GM19468 (cell line): ENCODE data around the gene ANKRD23.
A peak's percentile ranks its signal among the peaks of the same experiment; 100 is the strongest.

Experiments used
- ATAC-seq: cut with Tn5 transposase; IDR thresholded peaks from one replicate; pipeline ENCODE4 v1.9.1; 2021; ENCODE audit warnings: mild to moderate bottlenecking, moderate library complexity, moderate number of reproducible peaks; ENCODE audit not compliant: unreplicated experiment; ENCODE audit errors: extremely low read depth

ANKRD23 gene

DNA sequence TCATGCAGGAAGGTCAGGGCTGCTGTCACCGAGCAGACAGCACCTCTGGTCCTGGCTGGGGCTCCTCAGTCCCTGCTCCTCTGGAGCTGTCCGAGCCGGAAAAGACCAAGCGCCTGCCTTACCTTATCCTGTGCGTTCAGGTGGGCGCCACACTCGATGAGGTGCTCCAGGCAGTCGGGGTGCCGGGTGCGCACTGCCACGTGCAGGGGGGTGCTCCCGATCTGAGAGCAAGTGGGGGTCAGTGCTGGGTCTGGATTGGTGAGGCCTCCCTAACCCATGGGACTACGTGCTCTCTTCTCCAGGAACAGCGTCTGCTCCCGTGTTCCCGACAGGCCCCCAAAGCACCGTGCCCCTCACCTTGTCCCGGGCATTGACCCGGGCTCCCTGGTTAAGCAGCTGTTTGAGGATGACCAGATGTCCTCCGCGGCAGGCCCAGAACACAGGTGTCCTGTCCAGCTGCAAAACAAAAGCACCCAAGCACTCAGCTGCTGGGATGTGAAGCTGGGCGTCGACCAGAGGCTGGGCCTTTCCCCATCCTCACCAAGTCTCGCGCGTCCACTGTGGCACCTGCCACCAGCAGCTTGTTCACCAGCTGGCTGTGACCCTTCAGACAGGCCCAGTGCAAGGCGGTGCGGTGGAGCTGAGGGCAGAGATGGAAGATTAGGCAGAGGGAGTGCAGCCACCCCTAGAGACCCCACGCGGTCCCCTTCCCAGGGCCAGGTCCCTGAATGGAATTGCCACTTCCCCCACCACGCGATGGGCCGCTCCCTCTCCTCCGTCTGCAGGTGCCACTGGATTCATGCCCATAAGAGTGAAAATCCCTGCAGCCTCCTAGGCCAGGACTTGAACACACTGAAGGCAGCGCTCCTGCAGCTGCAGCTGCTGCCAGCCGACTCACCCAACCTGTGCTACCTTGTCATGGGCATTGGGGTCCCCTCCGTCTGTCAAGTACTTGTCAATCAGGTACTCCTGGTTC lies 3.7 kb downstream of the ANKRD23 start:
- ATAC-seq: no peak

DNA sequence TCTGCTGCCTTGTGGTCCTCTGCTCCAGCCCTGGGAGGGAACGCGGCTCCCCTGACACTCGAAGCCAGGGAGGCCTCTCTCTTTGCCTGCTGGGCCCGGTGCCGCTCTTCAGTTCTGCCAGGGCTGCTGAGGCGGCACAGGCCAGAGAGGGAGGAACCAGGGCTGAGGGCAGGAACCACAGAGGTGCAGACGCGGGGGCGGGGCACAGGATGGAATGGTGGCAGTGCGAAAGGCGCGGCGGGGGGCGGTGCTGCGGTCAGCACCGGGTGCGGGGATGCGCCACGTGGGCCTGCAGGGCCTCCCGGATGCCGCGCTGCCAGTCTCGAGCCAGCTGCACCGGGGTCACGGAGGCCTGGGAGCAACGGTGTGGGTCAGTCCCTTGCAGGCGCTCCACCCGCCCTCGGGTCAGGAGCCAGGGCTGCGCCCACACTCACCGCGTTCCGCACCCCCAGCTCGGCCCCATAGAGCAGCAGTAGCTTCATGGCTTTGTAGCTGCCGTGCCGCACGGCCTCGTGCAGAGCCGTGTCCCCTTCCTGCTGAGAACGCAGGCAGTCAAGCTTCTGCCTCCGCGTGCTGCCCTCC lies 4.4 kb downstream of the ANKRD23 start:
- peak; percentile 41 for ATAC-seq

GRCh38 chr2:96838345-96839292 lies 5.2 kb downstream of the ANKRD23 start:
- no peak for ATAC-seq

DNA sequence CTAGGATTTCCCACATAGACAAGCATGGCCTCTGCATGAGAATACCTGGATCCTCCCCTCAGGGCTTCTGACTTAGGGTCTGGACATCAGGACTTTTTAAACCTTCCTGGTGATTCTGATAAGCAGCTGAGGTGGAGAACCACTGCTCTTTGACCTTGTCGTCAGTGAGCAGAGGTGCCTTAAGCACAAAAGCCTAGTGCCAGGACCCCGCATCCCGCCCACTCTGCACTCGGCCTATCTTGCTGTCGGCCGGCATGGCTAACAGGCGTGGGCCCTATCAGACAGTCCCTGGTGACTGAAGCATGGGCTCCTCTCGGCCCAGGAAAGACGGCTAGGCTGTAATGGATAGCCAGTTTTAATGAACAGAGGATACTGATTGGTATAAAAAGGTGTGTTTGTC lies 6.2 kb downstream of the ANKRD23 start:
- no peak for ATAC-seq

DNA sequence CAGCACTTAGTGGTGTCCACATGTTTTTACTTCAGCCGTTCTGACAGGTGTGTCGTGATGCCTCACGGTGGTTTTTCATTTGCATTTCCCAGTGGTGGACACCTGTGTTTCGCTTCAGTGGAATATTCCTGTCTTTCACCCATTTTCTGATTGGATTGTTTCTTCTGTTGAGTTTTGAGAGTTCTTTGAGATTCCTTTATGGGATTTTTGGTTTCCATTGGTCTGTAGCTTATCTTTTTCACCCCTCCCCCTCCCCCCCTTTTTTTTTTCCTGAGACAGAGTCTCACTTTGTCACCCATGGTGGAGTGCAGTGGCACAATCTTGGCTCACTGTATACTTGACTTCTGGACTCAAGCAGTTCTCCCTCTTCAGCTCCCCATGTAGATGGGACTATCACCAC lies 8.0 kb downstream of the ANKRD23 start:
- ATAC-seq: no peak

DNA sequence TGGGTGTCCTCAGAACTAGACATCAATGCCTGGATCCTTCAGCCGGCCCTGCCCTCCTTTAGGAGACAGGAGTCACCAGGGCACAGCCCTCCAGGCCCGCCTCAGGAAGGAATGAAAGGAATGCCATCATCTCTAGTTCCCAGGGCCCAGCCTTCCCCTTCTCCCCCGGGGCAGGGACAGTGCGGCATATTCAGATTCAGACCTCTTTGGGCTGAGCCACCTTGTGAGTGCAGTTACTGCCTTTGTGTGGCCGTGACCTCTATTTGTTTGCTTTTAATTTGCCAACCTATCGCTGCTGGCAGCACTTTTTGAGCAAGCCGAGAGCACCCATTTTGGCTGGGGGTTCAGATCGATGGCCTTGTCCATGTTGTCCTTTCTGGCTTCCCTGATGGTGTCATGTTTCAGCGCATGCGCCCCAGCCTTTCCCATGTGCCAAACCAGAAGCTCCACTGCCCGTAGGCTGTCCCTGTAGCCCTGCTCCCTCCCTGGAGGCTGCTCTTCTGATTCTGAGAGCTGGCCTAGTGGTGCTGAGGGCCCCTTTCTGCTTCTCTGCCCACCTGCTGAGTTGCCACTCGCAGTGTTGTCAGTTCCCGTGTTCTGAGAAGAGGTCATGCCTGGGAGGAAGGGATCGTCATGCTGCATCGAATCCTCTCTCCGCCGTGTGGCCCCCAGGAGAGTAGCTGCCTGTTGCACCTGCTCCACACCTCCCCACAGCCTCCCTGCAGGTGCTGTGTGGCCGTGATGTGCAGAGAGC lies 10.9 kb downstream of the ANKRD23 start:
- ATAC-seq: no peak

DNA sequence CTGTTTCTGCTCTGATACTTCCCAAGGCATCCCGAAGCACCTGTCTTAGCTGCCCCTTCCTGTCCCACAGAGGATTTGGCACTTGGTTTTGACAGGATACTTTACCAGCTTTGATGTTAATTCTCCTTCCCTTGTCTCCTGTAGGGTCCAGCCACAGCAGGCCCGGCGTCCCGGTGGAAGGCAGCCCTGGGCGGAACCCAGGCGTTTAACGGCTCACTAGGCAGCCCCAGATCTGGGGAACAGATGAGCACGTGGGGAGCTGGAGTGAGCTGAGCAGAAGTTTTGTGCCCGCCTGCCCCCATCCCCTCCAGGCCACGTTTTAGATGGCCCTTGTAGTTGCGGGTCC lies 11.4 kb downstream of the ANKRD23 start:
- no peak for ATAC-seq

GRCh38 chr2:96831679-96832078 lies 12.1 kb downstream of the ANKRD23 start:
- no peak for ATAC-seq

- ATAC-seq: no peak
These were observed 13.7 kb downstream of the ANKRD23 start for GRCh38 chr2:96830044-96830562.

DNA sequence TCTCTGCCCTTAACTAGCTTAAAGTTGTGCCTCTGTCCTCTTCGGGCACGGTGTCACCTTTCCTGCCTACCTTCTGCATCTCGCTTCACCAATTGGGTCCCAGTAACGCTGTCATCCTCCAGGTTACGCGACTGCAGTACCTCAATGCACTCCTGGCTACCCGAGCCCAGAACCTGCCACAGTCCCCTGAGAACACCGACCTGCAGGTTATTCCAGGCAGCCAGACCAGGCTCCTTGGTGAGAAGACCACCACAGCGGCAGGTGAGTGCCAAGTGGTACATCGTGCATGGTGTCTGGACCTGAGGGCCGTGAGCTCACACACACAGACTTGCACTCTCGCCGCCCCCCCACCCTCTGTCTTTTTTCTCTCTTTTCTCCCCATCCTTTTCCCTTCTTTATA lies 14.9 kb downstream of the ANKRD23 start:
- ATAC-seq: no peak

- ATAC-seq: no peak
These were observed 15.4 kb downstream of the ANKRD23 start for GRCh38 chr2:96828436-96828835.

DNA sequence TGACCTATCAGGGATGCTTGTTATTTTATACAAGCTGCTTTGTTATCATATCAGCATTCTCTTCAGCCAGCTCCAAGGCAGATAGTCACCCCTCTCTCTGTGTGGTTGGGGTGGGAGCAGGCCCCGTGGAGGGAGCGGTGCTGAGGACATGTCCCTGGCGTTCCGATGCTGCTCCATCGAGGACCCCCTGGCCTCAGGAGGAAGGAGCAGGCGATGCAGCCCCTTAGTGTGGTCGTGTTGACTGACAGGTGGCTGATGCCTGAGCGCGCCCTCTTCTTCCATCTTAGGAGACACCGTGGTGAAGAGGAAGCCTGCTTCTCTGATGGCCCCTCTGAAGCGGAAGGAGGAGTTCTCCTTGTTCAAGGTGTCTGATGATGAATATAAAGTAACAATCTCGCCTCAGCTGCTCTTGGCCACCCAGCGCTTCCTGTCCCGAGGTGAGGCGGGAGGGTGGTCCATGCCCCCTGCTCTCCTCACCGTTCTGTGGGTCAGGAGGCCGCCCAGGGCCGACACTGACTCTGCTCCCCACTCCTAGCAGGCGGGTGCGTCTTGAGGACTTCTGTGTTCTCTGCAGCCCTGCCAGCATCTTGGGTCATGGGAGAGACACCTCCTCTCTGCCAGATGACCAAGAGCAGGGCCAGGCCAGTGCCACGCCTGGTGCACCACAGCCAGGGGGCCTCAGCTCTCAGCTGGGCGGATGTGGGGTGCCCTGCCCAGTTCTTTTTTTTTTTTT lies 17.1 kb downstream of the ANKRD23 start:
- ATAC-seq: no peak

GRCh38 chr2:96825057-96825456 lies 18.8 kb downstream of the ANKRD23 start:
- ATAC-seq: no peak

GRCh38 chr2:96824079-96824870 lies 19.5 kb downstream of the ANKRD23 start:
- ATAC-seq: no peak

DNA sequence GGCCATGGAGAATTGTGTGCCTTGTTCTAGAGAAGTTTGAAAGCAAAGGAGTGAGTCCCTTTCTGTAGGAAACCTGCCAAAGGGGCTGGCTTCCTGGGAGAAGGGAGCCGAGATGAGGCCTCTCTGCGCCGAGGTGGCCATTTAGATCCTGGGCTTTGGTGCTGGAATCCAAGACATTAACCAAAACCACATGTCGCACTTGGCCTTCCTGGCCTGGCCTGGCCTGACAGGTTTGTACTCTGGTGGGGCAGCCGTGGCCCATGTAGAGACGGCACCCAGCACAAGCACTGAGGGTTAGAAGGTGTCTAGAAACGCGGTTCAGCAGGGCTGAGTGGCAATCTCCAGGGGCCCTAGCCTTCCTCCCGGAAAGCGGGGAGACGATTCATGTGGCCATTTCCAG lies 20.6 kb downstream of the ANKRD23 start:
- no peak for ATAC-seq

DNA sequence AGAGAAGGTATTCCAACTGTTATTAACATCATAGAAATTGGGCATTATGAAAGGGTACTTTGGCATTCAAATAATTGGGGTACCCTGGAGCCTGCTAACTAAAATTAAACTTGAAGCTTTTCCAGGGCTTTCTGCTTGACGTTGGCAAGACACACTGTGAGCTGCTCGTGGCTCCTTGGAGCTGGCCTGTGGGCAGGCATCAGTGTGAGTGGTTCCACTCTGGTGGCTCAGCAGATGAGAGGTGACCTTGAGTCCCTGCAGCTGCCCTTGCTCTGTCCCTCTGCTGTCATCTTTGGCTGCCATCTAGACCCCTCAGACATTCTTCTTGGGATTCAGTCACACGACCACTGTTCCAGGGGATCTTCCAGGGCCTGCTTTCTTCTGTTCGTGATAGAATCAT lies 21.0 kb downstream of the ANKRD23 start:
- ATAC-seq: no peak

DNA sequence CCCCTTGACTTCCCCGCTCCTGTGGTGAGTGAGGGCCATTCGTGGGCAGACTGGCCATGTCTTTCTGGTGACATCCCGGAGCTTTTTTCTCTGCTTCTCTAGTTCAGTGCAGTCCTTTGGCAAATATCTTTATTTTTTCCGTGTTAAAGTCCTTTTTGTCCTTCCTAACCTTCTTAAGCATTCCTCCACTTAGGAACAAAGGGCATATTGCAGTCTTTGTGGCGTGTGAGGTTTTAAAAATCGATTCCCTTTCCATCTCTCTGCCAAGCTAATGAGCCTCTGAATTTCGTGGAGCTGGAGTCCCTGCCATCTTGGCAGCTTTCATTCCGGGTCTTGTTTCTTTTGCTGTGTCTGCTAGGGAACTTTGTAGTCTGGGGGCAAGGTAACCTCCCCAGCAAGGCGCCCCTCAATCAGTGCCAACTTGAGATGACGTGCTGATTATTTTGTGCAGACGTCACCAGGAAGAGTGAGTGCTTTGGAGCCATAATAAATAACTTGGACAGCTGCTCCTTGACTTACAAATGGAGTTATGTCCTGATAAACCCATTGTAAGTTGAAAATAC lies 22.6 kb downstream of the ANKRD23 start:
- no peak for ATAC-seq

DNA sequence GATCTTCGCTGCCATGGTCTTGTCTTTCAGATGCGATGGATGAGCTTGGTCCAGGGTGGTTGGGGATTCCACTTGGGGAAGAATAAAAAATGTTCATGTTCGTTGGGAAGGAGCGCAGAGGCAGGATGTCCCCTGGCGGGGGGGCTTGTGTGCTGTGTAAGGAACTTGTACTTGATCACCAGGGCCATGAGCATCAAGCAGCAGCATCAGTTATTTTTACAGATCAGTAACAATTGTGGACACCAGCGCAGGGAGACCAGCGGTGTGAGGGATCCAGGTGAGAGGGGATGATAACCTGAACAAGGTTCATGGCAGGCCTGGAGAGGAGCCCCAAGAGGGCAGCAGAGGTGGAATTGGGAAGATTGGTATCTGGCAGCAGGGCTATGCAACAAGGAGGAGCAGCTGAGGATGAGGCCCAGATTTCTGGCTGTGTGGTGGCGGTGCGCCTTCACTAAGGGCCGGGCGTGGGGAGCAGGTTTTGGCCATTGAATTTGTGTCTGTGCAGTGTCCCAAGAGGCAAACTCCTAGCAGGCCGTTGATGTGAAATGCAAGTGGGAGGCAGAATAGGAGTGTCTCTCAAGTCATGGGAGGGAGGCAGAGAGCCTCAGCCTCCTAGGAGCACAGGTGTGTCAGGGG lies 23.8 kb downstream of the ANKRD23 start:
- no peak for ATAC-seq
